HEK293T (cell line): Measurements from ENCODE around the gene AXIN2.

Source experiments
- ARNT ChIP-seq: fragments of 450-650 bp; IDR thresholded peaks from 2 replicates; pipeline ENCODE4 v1.6.1; 2017; ENCODE audit warnings: mild to moderate bottlenecking
- BHLHE40 ChIP-seq: fragments of 450-650 bp; IDR thresholded peaks from 2 replicates; pipeline ENCODE4 v1.6.1; 2016; ENCODE audit warnings: mild to moderate bottlenecking, moderate library complexity, borderline replicate concordance
- CTBP1 ChIP-seq: fragments of 450-650 bp; IDR thresholded peaks from 2 replicates; pipeline ENCODE4 v1.6.1; 2016; ENCODE audit warnings: borderline replicate concordance
- ELF4 ChIP-seq: fragments of 450-650 bp; IDR thresholded peaks from 2 replicates; pipeline ENCODE4 v1.6.1; 2017; ENCODE audit warnings: antibody characterized with exemption
- FOXA1 ChIP-seq: fragments of 450-650 bp; IDR thresholded peaks from 2 replicates; pipeline ENCODE4 v1.6.1; 2016; ENCODE audit warnings: mild to moderate bottlenecking
- FOXK2 ChIP-seq: fragments of 450-650 bp; IDR thresholded peaks from 2 replicates; pipeline ENCODE4 v1.6.1; 2016; ENCODE audit warnings: mild to moderate bottlenecking
- FOXM1 ChIP-seq: fragments of 450-650 bp; IDR thresholded peaks from 2 replicates; pipeline ENCODE4 v1.6.1; 2017; ENCODE audit warnings: mild to moderate bottlenecking, borderline replicate concordance
- HDGF ChIP-seq: fragments of 450-650 bp; IDR thresholded peaks from 2 replicates; pipeline ENCODE4 v1.6.1; 2017; ENCODE audit warnings: antibody characterized with exemption, borderline replicate concordance
- L3MBTL2 ChIP-seq: fragments of 450-650 bp; conservative IDR thresholded peaks from 2 replicates; pipeline ENCODE4 v1.6.1; 2016; ENCODE audit warnings: mild to moderate bottlenecking
- NFRKB ChIP-seq: fragments of 450-650 bp; IDR thresholded peaks from 2 replicates; pipeline ENCODE4 v1.6.1; 2016; ENCODE audit warnings: mild to moderate bottlenecking, moderate library complexity
- PKNOX1 ChIP-seq: fragments of 450-650 bp; IDR thresholded peaks from 2 replicates; pipeline ENCODE4 v1.6.1; 2016
- SP1 ChIP-seq: fragments of 450-650 bp; IDR thresholded peaks from 2 replicates; pipeline ENCODE4 v1.6.1; 2017
- SUZ12 ChIP-seq: fragments of 450-650 bp; IDR thresholded peaks from 2 replicates; pipeline ENCODE4 v1.6.1; 2016; ENCODE audit warnings: mild to moderate bottlenecking
- TARDBP ChIP-seq: fragments of 450-650 bp; IDR thresholded peaks from 2 replicates; pipeline ENCODE4 v1.6.1; 2016

GRCh38 chr17:65522751-65523404 lies 38.6 kb downstream of the AXIN2 start:
- TF ChIP-seq BHLHE40 (no peak), FOXK2 (no peak), FOXM1 (no peak), SP1 (no peak), SUZ12 (no peak), ELF4 (no peak), HDGF (no peak), FOXA1 (no peak), NFRKB (no peak), ARNT (no peak), TARDBP (no peak), PKNOX1 (no peak), L3MBTL2 (no peak), CTBP1 (no peak)
